Effector memory CD8-positive, alpha-beta T cell (primary cell): ENCODE measurements around the gene NELFA.

Source experiments
- ATAC-seq: fragments of 150-1000 bp; cut with Tn5 transposase; replicated peaks from 2 replicates; pipeline ENCODE4 v1.10.0; 2021; ENCODE audit warnings: mild to moderate bottlenecking, moderate library complexity
- DNase-seq, 3 experiments: peaks; one replicate each; pipeline ENCODE4 v3.0.0; 2021
- H3K27ac Mint-ChIP-seq, 2 donors: one replicate each; pipeline ENCODE4 v1.8.0; 2022; ENCODE audit warnings: mild to moderate bottlenecking in 2 of 2, mixed read lengths in 2 of 2, moderate library complexity in 2 of 2
- H3K27me3 Mint-ChIP-seq, 2 donors: one replicate each; pipeline ENCODE4 v1.8.0; 2022; ENCODE audit warnings: mixed read lengths in 2 of 2
- H3K36me3 Mint-ChIP-seq: one replicate; pipeline ENCODE4 v1.8.0; 2022; ENCODE audit warnings: mild to moderate bottlenecking, moderate library complexity, mixed read lengths; ENCODE audit not compliant: insufficient read depth
- H3K4me1 Mint-ChIP-seq, 2 donors: one replicate each; pipeline ENCODE4 v1.8.0; 2022; ENCODE audit warnings: low read depth in 2 of 2, mixed read lengths in 2 of 2
- H3K4me3 Mint-ChIP-seq, 2 donors: one replicate each; pipeline ENCODE4 v1.8.0; 2022; ENCODE audit warnings: mild to moderate bottlenecking in 2 of 2, mixed read lengths in 2 of 2, moderate library complexity in 2 of 2
- H3K9me3 Mint-ChIP-seq, 2 donors: one replicate each; pipeline ENCODE4 v1.8.0; 2022; ENCODE audit warnings: mixed read lengths in 2 of 2

Gene NELFA

DNA sequence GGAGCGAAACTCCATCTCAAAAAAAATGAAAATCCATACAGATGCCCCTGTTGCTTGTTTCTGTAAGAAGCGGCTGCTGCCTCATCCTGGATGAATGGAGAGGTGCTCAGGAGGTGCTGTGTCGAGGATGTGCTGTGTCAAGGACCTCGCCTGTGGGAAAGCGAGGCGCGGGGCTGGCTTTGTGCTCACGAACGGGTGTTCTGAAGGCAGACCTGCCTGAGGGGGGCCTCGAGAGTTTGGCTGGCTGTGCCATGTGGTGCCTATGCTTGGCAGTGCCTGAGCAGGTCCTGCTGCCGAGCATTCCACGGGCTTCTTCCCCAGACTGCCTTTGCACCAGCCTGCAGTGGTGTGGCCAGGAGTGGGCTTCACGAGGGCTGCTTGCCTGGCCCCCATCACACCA lies 76.0 kb downstream of the NELFA start:
- H3K9me3 Mint-ChIP-seq = no peaks in the 10 kb centered on the region
- DNase-seq (no peak), ATAC-seq (no peak)
- H3K4me1 Mint-ChIP-seq = peaks cover 0 to 5% of the 10 kb centered on the region in 2 donors
- no peaks in the 10 kb centered on the region for H3K27me3 Mint-ChIP-seq
- H3K27ac Mint-ChIP-seq = no peak overlapping the region
- peaks cover 19% of the 10 kb centered on the region for H3K36me3 Mint-ChIP-seq
- no peak overlapping the region for H3K4me3 Mint-ChIP-seq
